ENCODE data around the gene L3HYPDH.

GRCh38 chr14:59509101-59509500 is 24.9 kb upstream of the L3HYPDH start:
- no peak for TF ChIP-seq YY1 (IDR thresholded peaks at IDR 0.05; ENCODE audit: insufficient read depth, insufficient read length)
- no peak for TF ChIP-seq ZNF274 (IDR thresholded peaks at IDR 0.05; ENCODE audit: low read depth, low read length)
- no peak for TF ChIP-seq SUZ12 (IDR thresholded peaks at IDR 0.05; ENCODE audit: extremely low read depth, insufficient read depth, insufficient read length)

All from NT2/D1 (cell line).